ENCODE results near the gene NLRP7. TPM values are rescaled to one million over a fixed set of nuclear protein-coding genes. Genes with fewer than 3 reads are reported as not detected.
"Not testable (repeated sequence)": the region's sequence is repeated elsewhere in the genome, so short reads cannot be mapped to it uniquely, and the experiment has no call there.

NLRP7 gene
- total RNA-seq, 1 donor from 2014 or later, result 0.69 TPM

- H3K27me3 Mint-ChIP-seq (ENCODE audit: unreplicated experiment), result peaks cover 2% of the 10 kb centered on the region
- TF ChIP-seq CTCF (IDR thresholded peaks at IDR 0.05; ENCODE audit: unreplicated experiment), result no peak
- no peaks in the 10 kb centered on the region for H3K4me1 Mint-ChIP-seq (ENCODE audit: unreplicated experiment)
- no peak overlapping the region for H3K27ac Mint-ChIP-seq (ENCODE audit: unreplicated experiment)
- H3K36me3 Mint-ChIP-seq (ENCODE audit: low read depth, unreplicated experiment), result no peaks in the 10 kb centered on the region
- DNase-seq (ENCODE audit: low spot score), result no peak
- no peaks in the 10 kb centered on the region for H3K9me3 Mint-ChIP-seq (ENCODE audit: unreplicated experiment)
- no peak overlapping the region for H3K4me3 Mint-ChIP-seq (ENCODE audit: unreplicated experiment)
Measured at GRCh38 chr19:54902061-54902460, 45.3 kb downstream of the NLRP7 start.

GRCh38 chr19:54901153-54901552, 46.2 kb downstream of the NLRP7 start:
- H3K4me1 Mint-ChIP-seq (ENCODE audit: unreplicated experiment); H3K9me3 Mint-ChIP-seq (ENCODE audit: unreplicated experiment); H3K27me3 Mint-ChIP-seq (ENCODE audit: unreplicated experiment); H3K36me3 Mint-ChIP-seq (ENCODE audit: low read depth, unreplicated experiment); H3K4me3 Mint-ChIP-seq (ENCODE audit: unreplicated experiment); DNase-seq (ENCODE audit: low spot score); H3K27ac Mint-ChIP-seq (ENCODE audit: unreplicated experiment): not testable (repeated sequence)

GRCh38 chr19:54899646-54900045, 47.7 kb downstream of the NLRP7 start:
- H3K4me3 Mint-ChIP-seq (ENCODE audit: unreplicated experiment); H3K36me3 Mint-ChIP-seq (ENCODE audit: low read depth, unreplicated experiment); H3K4me1 Mint-ChIP-seq (ENCODE audit: unreplicated experiment); DNase-seq (ENCODE audit: low spot score); H3K27ac Mint-ChIP-seq (ENCODE audit: unreplicated experiment); H3K9me3 Mint-ChIP-seq (ENCODE audit: unreplicated experiment); H3K27me3 Mint-ChIP-seq (ENCODE audit: unreplicated experiment): not testable (repeated sequence)

GRCh38 chr19:54898685-54899084, 48.6 kb downstream of the NLRP7 start:
- H3K4me3 Mint-ChIP-seq (ENCODE audit: unreplicated experiment); DNase-seq (ENCODE audit: low spot score); H3K9me3 Mint-ChIP-seq (ENCODE audit: unreplicated experiment); H3K27me3 Mint-ChIP-seq (ENCODE audit: unreplicated experiment); H3K36me3 Mint-ChIP-seq (ENCODE audit: low read depth, unreplicated experiment); H3K4me1 Mint-ChIP-seq (ENCODE audit: unreplicated experiment); H3K27ac Mint-ChIP-seq (ENCODE audit: unreplicated experiment): not testable (repeated sequence)

GRCh38 chr19:54896036-54896435, 51.3 kb downstream of the NLRP7 start:
- no peaks in the 10 kb centered on the region for H3K4me1 Mint-ChIP-seq (ENCODE audit: unreplicated experiment)

GRCh38 chr19:54894106-54894505, 53.2 kb downstream of the NLRP7 start:
- not testable (repeated sequence) for H3K4me3 Mint-ChIP-seq (ENCODE audit: unreplicated experiment); H3K36me3 Mint-ChIP-seq (ENCODE audit: low read depth, unreplicated experiment); H3K9me3 Mint-ChIP-seq (ENCODE audit: unreplicated experiment); H3K4me1 Mint-ChIP-seq (ENCODE audit: unreplicated experiment); DNase-seq (ENCODE audit: low spot score); H3K27me3 Mint-ChIP-seq (ENCODE audit: unreplicated experiment); H3K27ac Mint-ChIP-seq (ENCODE audit: unreplicated experiment)

More at GRCh38 chr19:54896036-54896435, 51.3 kb downstream of the NLRP7 start:
- no peak overlapping the region for H3K4me3 Mint-ChIP-seq (ENCODE audit: unreplicated experiment)
- H3K27ac Mint-ChIP-seq (ENCODE audit: unreplicated experiment), result no peak overlapping the region
- no peaks in the 10 kb centered on the region for H3K36me3 Mint-ChIP-seq (ENCODE audit: low read depth, unreplicated experiment)
- DNase-seq (ENCODE audit: low spot score), result no peak
- TF ChIP-seq CTCF (IDR thresholded peaks at IDR 0.05; ENCODE audit: unreplicated experiment), result no peak
- H3K27me3 Mint-ChIP-seq (ENCODE audit: unreplicated experiment), result peaks cover 2% of the 10 kb centered on the region
- no peaks in the 10 kb centered on the region for H3K9me3 Mint-ChIP-seq (ENCODE audit: unreplicated experiment)

GRCh38 chr19:54893406-54893805, 53.9 kb downstream of the NLRP7 start:
- Mint-ChIP-seq H3K27me3 (ENCODE audit: unreplicated experiment) (no peaks in the 10 kb centered on the region), H3K9me3 (ENCODE audit: unreplicated experiment) (no peaks in the 10 kb centered on the region), H3K4me3 (ENCODE audit: unreplicated experiment) (no peak overlapping the region), H3K4me1 (ENCODE audit: unreplicated experiment) (no peaks in the 10 kb centered on the region), H3K27ac (ENCODE audit: unreplicated experiment) (no peak overlapping the region), H3K36me3 (ENCODE audit: low read depth, unreplicated experiment) (no peaks in the 10 kb centered on the region)
- no peak for TF ChIP-seq CTCF (IDR thresholded peaks at IDR 0.05; ENCODE audit: unreplicated experiment)
- no peak for DNase-seq (ENCODE audit: low spot score)

Measured in endothelial cell (in vitro differentiated cells).